Measurements from ENCODE around the gene GJB6. TPM values are rescaled to one million over a fixed set of nuclear protein-coding genes. Genes with fewer than 3 reads are reported as not detected.
"Not testable (repeated sequence)": the region's sequence is repeated elsewhere in the genome, so short reads cannot be mapped to it uniquely, and the experiment has no call there.

GJB6 gene
- under 1 TPM in 1 of 2 donors, not detected in 1; 0.18 TPM for total RNA-seq
- polyA plus RNA-seq (ENCODE audit: insufficient read length in 6 of 6): 1 to 10 TPM in 2 of 6 donors, under 1 TPM in 4; 0.27 to 1.9 (median 0.72) TPM
- long read RNA-seq, donor 1: 0 reads
- long read RNA-seq, donor 2, partial matches to known transcripts: 0 of 1 reads
- long read RNA-seq, donor 2, other reads (novel, unspliced or antisense): 0 of 1 reads
- long read RNA-seq, donor 3: 0 reads
- long read RNA-seq, donor 4: 0 reads
- long read RNA-seq, donor 5: 0 reads
- long read RNA-seq, donor 6: 0 reads
- long read RNA-seq, donor 7: 0 reads
- long read RNA-seq, donor 8, partial matches to known transcripts: 0 of 1 reads
- long read RNA-seq, donor 8, other reads (novel, unspliced or antisense): 0 of 1 reads
- long read RNA-seq, donor 9: 0 reads
- long read RNA-seq, donor 10: 0 reads
- long read RNA-seq, donor 11, partial matches to known transcripts: 0 of 1 reads
- long read RNA-seq, donor 11, other reads (novel, unspliced or antisense): 0 of 1 reads
- long read RNA-seq, donor 12: 0 reads

DNA sequence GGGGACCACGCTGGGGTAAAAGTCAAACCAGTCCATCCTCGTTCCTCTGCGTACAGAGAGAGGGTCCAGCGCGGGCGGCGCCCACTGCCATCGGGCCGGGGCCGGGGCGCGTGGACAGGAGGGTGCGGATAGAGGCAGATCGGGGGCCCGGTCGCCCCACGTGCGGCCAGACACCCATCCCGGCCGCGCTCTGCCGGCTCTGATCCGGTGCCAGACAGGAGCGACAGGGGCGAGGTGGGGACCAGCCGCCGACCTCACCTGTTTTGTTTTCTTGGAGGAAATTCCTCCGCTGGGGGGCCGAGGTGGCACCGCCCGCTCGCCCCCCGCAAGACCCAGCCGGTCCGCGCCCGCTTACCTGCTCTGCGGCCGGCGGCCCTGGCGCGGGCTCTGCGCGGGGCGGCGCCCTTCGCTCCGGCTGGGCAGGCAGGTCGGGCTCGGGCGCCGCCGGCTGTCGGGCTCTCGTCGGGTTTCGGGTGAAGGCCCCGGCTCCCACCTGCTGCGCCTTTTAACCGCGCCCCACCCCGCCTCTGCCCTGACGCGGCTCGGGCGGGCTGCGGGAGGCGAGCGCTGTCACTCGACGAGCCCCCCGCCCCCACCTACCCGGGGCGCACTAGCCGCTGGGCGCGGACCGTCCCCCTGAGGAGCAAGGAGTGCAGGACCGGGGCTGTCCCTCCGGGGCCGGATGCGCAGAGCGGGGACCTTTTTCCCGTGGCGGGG lies at the start of gene GJB6:
TSS of gene GJB6 (minus strand) at position 481 of the 717 bp plus-strand sequence. CDS start 8,839 bp downstream, outside the sequence.
- TF ChIP-seq, protein P1, sequence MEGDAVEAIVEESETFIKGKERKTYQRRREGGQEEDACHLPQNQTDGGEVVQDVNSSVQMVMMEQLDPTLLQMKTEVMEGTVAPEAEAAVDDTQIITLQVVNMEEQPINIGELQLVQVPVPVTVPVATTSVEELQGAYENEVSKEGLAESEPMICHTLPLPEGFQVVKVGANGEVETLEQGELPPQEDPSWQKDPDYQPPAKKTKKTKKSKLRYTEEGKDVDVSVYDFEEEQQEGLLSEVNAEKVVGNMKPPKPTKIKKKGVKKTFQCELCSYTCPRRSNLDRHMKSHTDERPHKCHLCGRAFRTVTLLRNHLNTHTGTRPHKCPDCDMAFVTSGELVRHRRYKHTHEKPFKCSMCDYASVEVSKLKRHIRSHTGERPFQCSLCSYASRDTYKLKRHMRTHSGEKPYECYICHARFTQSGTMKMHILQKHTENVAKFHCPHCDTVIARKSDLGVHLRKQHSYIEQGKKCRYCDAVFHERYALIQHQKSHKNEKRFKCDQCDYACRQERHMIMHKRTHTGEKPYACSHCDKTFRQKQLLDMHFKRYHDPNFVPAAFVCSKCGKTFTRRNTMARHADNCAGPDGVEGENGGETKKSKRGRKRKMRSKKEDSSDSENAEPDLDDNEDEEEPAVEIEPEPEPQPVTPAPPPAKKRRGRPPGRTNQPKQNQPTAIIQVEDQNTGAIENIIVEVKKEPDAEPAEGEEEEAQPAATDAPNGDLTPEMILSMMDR (IDR thresholded peaks at IDR 0.05): no peak
- Histone ChIP-seq H3K27ac (no peak within 1 kb of the TSS), H3K27me3 (peaks cover 27 to 87% of the 10 kb centered on the region in 2 donors), H3K36me3 (no peaks in the 10 kb centered on the region), H3K9me3 (no peaks in the 10 kb centered on the region), H3K4me1 (peaks cover 4 to 18% of the 10 kb centered on the region in 2 donors), H3K4me3 (peak within 1 kb of the TSS; percentile 13 to 37)
- ATAC-seq: peak; percentile 85
- intact Hi-C loops (cut with DNase I): no loop called here
- peak in 2 of 4 donors; percentile 26 to 82 for DNase-seq

- H3K9me3 ChIP-seq; H3K4me3 ChIP-seq; ATAC-seq; intact Hi-C loops (cut with DNase I); H3K27ac ChIP-seq; DNase-seq; H3K36me3 ChIP-seq; H3K4me1 ChIP-seq: not testable (repeated sequence)
- peaks cover 0 to 17% of the 10 kb centered on the region in 2 donors for H3K27me3 ChIP-seq
Observed at GRCh38 chr13:20276901-20277300, 44.8 kb upstream of the GJB6 start.

- Histone ChIP-seq H3K4me3 (no peak overlapping the region), H3K9me3 (no peaks in the 10 kb centered on the region), H3K36me3 (no peaks in the 10 kb centered on the region), H3K27me3 (peaks cover 0 to 24% of the 10 kb centered on the region in 2 donors), H3K4me1 (no peaks in the 10 kb centered on the region), H3K27ac (no peak overlapping the region)
- DNase-seq (peak in 2 of 4 donors; percentile 13 to 52), ATAC-seq (peak; percentile 79)
- intact Hi-C loops (cut with DNase I): no loop called here
- TF ChIP-seq, protein P1 (IDR thresholded peaks at IDR 0.05): no peak
Observed at GRCh38 chr13:20274466-20274865, 42.3 kb upstream of the GJB6 start.

DNA sequence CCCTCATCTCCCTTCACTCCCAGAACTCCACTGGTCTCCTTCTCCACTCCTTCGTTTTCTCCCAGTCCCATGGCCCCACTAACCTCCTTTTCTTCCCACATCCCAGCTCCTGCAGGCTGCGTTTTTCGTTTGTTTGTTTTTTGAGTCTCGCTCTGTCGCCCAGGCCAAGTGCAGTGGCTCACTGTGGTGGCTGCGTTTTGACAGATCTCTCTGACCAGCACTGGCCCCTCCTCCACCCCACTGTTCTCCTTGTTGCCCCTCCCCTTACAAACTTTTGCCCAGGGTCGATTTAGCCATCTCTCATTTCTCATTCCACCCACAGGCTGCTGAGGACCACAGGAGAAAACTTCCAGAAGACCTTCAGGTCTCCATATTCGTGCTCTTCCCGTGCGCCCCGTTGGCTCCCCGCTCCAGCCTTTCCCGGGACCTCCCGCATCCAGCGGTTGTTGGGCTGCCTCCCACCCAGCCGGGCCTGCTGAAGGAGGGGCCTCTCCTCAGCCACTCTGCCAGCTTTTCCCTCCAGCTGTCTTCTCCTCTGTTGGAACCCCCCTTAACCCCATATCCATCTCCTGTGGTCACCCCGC lies 40.6 kb upstream of the GJB6 start:
- no peaks in the 10 kb centered on the region for H3K9me3 ChIP-seq
- H3K27ac ChIP-seq: no peak overlapping the region
- no peaks in the 10 kb centered on the region for H3K4me1 ChIP-seq
- no peak overlapping the region for H3K4me3 ChIP-seq
- ATAC-seq (no peak), DNase-seq (no peak)
- TF ChIP-seq, protein P1 (IDR thresholded peaks at IDR 0.05): no peak
- H3K27me3 ChIP-seq: peaks cover 0 to 24% of the 10 kb centered on the region in 2 donors
- intact Hi-C loops (cut with DNase I): no loop called here
- no peaks in the 10 kb centered on the region for H3K36me3 ChIP-seq

GRCh38 chr13:20272104-20272503 lies 40.0 kb upstream of the GJB6 start:
- Histone ChIP-seq H3K27me3 (peaks cover 0 to 24% of the 10 kb centered on the region in 2 donors), H3K27ac (no peak overlapping the region), H3K4me3 (no peak overlapping the region), H3K9me3 (no peaks in the 10 kb centered on the region), H3K4me1 (no peaks in the 10 kb centered on the region), H3K36me3 (no peaks in the 10 kb centered on the region)
- TF ChIP-seq, protein P1 (IDR thresholded peaks at IDR 0.05): no peak
- ATAC-seq (no peak), DNase-seq (no peak)
- intact Hi-C loops (cut with DNase I): no loop called here

Data from left lung (tissue), 14 donors.